Vagina (tissue), 2 donors: Measurements from ENCODE around the gene MYRF.

Experiments used
- POLR2A ChIP-seq, 2 donors: fragments of 450-650 bp; IDR thresholded peaks; one replicate each; pipeline ENCODE4 v1.6.1; 2017; ENCODE audit warnings: antibody characterized with exemption in 2 of 2, mild to moderate bottlenecking in 2 of 2, moderate library complexity in 2 of 2
- TF ChIP-seq, protein P1 (sequence below), 3 experiments: fragments of 450-650 bp in 2 of 3; fragments of 200-600 bp in 1 of 3; sonication (generic) in 1 of 3; IDR thresholded peaks; one replicate each; pipeline ENCODE4 v1.5.1; 2017 to 2019; ENCODE audit warnings: antibody characterized with exemption in 3 of 3, mild to moderate bottlenecking in 2 of 3, moderate library complexity in 2 of 3

DNA sequence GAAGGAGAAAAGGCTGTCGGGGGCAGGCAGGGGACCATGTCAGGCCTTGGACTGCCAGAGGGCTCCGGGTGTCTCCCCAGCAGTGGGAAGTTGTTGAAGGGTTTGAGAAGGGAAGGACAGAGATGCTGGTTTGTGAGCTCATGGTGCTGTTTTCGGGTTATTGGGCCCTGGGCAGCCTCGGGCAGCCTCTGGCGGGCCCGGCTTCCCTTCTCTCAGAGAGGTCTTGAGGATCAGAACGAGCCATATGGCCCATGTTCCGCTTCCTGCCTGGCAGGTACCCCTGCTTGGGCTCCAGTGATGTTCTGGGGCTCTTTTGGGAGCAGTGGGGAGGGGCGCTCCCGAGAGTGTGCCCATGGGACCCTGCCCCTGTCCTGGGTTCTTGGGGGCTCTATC, 9.8 kb downstream of the MYRF start:
- TF ChIP-seq POLR2A (IDR thresholded peaks at IDR 0.05): no peak
- TF ChIP-seq, protein P1, sequence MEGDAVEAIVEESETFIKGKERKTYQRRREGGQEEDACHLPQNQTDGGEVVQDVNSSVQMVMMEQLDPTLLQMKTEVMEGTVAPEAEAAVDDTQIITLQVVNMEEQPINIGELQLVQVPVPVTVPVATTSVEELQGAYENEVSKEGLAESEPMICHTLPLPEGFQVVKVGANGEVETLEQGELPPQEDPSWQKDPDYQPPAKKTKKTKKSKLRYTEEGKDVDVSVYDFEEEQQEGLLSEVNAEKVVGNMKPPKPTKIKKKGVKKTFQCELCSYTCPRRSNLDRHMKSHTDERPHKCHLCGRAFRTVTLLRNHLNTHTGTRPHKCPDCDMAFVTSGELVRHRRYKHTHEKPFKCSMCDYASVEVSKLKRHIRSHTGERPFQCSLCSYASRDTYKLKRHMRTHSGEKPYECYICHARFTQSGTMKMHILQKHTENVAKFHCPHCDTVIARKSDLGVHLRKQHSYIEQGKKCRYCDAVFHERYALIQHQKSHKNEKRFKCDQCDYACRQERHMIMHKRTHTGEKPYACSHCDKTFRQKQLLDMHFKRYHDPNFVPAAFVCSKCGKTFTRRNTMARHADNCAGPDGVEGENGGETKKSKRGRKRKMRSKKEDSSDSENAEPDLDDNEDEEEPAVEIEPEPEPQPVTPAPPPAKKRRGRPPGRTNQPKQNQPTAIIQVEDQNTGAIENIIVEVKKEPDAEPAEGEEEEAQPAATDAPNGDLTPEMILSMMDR (IDR thresholded peaks at IDR 0.05): no peak
